HEK293 (cell line): ENCODE data around the gene SUSD6.

Experiments
- CTCF ChIA-PET: fragments of 350-600 bp; formaldehyde crosslinking; extraction: SDS; loops from one replicate; lab custom pipeline; 2021; ENCODE audit warnings: antibody characterized with exemption; lab: Yijun Ruan, JAX
- POLR2A ChIA-PET: fragments of 300-600 bp; formaldehyde crosslinking; extraction: SDS; loops from one replicate; lab custom pipeline; 2020; ENCODE audit warnings: antibody characterized with exemption, inconsistent platforms; lab: Yijun Ruan, JAX
- H3K27ac ChIP-seq: fragments of 200-500 bp; sonication (Bioruptor generic); 2 replicates; pipeline ENCODE4 v1.5.1; 2014; ENCODE audit warnings: low read depth, low read length, control low read depth, inconsistent platforms; ENCODE audit errors: extremely low read depth
- H3K36me3 ChIP-seq, 2 experiments: fragments of 200-500 bp in 1 of 2; sonication (Bioruptor generic) in 1 of 2; 1 replicate in 1 of 2; 2 replicates in 1 of 2; pipeline ENCODE4 v1.5.1; 2014 to 2017; ENCODE audit warnings: inconsistent platforms in 2 of 2, low read length in 2 of 2; ENCODE audit not compliant: control insufficient read depth in 2 of 2, insufficient read depth in 1 of 2
- H3K4me1 ChIP-seq: fragments of 200-500 bp; sonication (Bioruptor generic); 2 replicates; pipeline ENCODE4 v1.5.1; 2014; ENCODE audit warnings: mild to moderate bottlenecking, low read length, inconsistent platforms; ENCODE audit not compliant: control insufficient read depth, insufficient read depth
- H3K4me3 ChIP-seq: 2 replicates; pipeline ENCODE4 v1.5.1; 2011; ENCODE audit warnings: low read depth, mild to moderate bottlenecking, control low read depth, low read length, moderate library complexity
- H3K9me3 ChIP-seq: fragments of 200-500 bp; sonication (Bioruptor generic); 2 replicates; pipeline ENCODE4 v1.5.1; 2014; ENCODE audit warnings: low read depth, low read length, inconsistent platforms; ENCODE audit not compliant: control insufficient read depth, insufficient read depth
- GLIS2 ChIP-seq: fragments of 450-650 bp; formaldehyde crosslinking; IDR thresholded peaks from 2 replicates; pipeline ENCODE4 v1.5.1; 2016; ENCODE audit warnings: missing biosample characterization, missing genetic modification characterization
- KLF16 ChIP-seq: fragments of 450-650 bp; formaldehyde crosslinking; IDR thresholded peaks from 2 replicates; pipeline ENCODE4 v1.5.1; 2017; ENCODE audit warnings: missing biosample characterization, missing genetic modification characterization
- MYNN ChIP-seq: fragments of 450-650 bp; formaldehyde crosslinking; IDR thresholded peaks from 2 replicates; pipeline ENCODE4 v1.5.1; 2016; ENCODE audit warnings: missing biosample characterization, missing genetic modification characterization, borderline replicate concordance
- PBX3 ChIP-seq: sonication (generic); formaldehyde crosslinking; IDR thresholded peaks from 2 replicates; pipeline ENCODE4 v1.8.1; 2022; ENCODE audit warnings: mild to moderate bottlenecking, moderate library complexity, missing genetic modification reagents
- ZBTB11 ChIP-seq: fragments of 450-650 bp; formaldehyde crosslinking; conservative IDR thresholded peaks from 2 replicates; pipeline ENCODE4 v1.5.1; 2016; ENCODE audit warnings: low read depth, missing biosample characterization, missing genetic modification characterization
- ZBTB17 ChIP-seq: fragments of 450-650 bp; formaldehyde crosslinking; IDR thresholded peaks from 2 replicates; pipeline ENCODE4 v1.5.1; 2016; ENCODE audit warnings: missing biosample characterization, missing genetic modification characterization
- ZNF18 ChIP-seq: fragments of 450-650 bp; formaldehyde crosslinking; IDR thresholded peaks from 2 replicates; pipeline ENCODE4 v1.5.1; 2016; ENCODE audit warnings: missing biosample characterization, missing genetic modification characterization
- ZNF24 ChIP-seq: fragments of 450-650 bp; formaldehyde crosslinking; IDR thresholded peaks from 2 replicates; pipeline ENCODE4 v1.5.1; 2016; ENCODE audit warnings: missing biosample characterization, missing genetic modification characterization
- ZNF335 ChIP-seq: fragments of 450-650 bp; formaldehyde crosslinking; conservative IDR thresholded peaks from 2 replicates; pipeline ENCODE4 v1.5.1; 2016; ENCODE audit warnings: missing biosample characterization, missing genetic modification characterization
- ZNF341 ChIP-seq: fragments of 450-650 bp; formaldehyde crosslinking; IDR thresholded peaks from 2 replicates; pipeline ENCODE4; 2016; ENCODE audit warnings: low read depth, missing biosample characterization, missing genetic modification characterization
- ZNF510 ChIP-seq: fragments of 450-650 bp; formaldehyde crosslinking; IDR thresholded peaks from 2 replicates; pipeline ENCODE4 v1.5.1; 2018; ENCODE audit warnings: mild to moderate bottlenecking, missing genetic modification characterization, missing biosample characterization; ENCODE audit not compliant: insufficient replicate concordance
- ZNF530 ChIP-seq: fragments of 450-650 bp; formaldehyde crosslinking; IDR thresholded peaks from 2 replicates; pipeline ENCODE4 v1.5.1; 2016; ENCODE audit warnings: low read depth, missing biosample characterization, missing genetic modification characterization
- ZNF600 ChIP-seq: fragments of 450-650 bp; formaldehyde crosslinking; IDR thresholded peaks from 2 replicates; pipeline ENCODE4 v1.5.1; 2016; ENCODE audit warnings: missing biosample characterization, missing genetic modification characterization
- ZNF670 ChIP-seq: fragments of 450-650 bp; formaldehyde crosslinking; IDR thresholded peaks from 2 replicates; pipeline ENCODE4 v1.5.1; 2016; ENCODE audit warnings: missing biosample characterization, missing genetic modification characterization, low read depth
- ZNF692 ChIP-seq: fragments of 450-650 bp; formaldehyde crosslinking; IDR thresholded peaks from 2 replicates; pipeline ENCODE4 v1.5.1; 2016; ENCODE audit warnings: missing biosample characterization, missing genetic modification characterization

Gene SUSD6

GRCh38 chr14:69648480-69649451 lies 37.4 kb downstream of the SUSD6 start:
- H3K9me3 ChIP-seq = no peaks in the 10 kb centered on the region
- peak overlapping the region; percentile 24; the same call in 1 of the 2 replicates for H3K27ac ChIP-seq
- TF ChIP-seq PBX3 (CRISPR knock-in tag) (no peak), ZBTB17 (tag by site-specific recombination) (peak; percentile 47; the same call in 1 of the 2 replicates), MYNN (tag by site-specific recombination) (no peak), ZNF530 (tag by site-specific recombination) (no peak), ZNF24 (tag by site-specific recombination) (no peak), KLF16 (tag by site-specific recombination) (no peak), GLIS2 (no peak), ZNF341 (tag by site-specific recombination) (no peak), ZNF510 (tag by site-specific recombination) (no peak), ZNF18 (tag by site-specific recombination) (no peak), ZNF692 (tag by site-specific recombination) (no peak), ZNF335 (tag by site-specific recombination) (peak; percentile 30; the same call in 1 of the 2 replicates), ZNF670 (tag by site-specific recombination) (no peak)
- H3K36me3 ChIP-seq = no peaks in the 10 kb centered on the region
- H3K4me3 ChIP-seq = no peak overlapping the region
- H3K4me1 ChIP-seq = peaks cover 18% of the 10 kb centered on the region
- ChIA-PET CTCF (interaction anchor here (0.5 to 0.9 kb wide), 4 partner anchors 34 to 359 kb away, joined by 3 to 5 read pairs (median 4); no protein-coding TSS in a partner anchor), POLR2A (interaction anchor here (1.3 kb wide), 1 partner anchor 37 kb away, joined by 5 read pairs; the partner anchor contains the start of gene SUSD6)

GRCh38 chr14:69650948-69651369 lies 39.6 kb downstream of the SUSD6 start:
- no peak overlapping the region for H3K4me3 ChIP-seq
- H3K27ac ChIP-seq = no peak overlapping the region
- H3K4me1 ChIP-seq = peaks cover 21% of the 10 kb centered on the region
- no peaks in the 10 kb centered on the region for H3K36me3 ChIP-seq
- ChIA-PET POLR2A (no interaction called here), CTCF (interaction anchor here (0.6 to 1.4 kb wide), 2 partner anchors 9 to 66 kb away, joined by 3 to 4 read pairs; no protein-coding TSS in a partner anchor)
- H3K9me3 ChIP-seq = no peaks in the 10 kb centered on the region
- TF ChIP-seq ZNF600 (tag by site-specific recombination) (0 out of 2 replicates have a peak, but pooled peaks have one; percentile 0), ZBTB11 (tag by site-specific recombination) (no peak)
